NCI-H510A (cell line): ENCODE data around the gene MCTP1.
A peak's percentile ranks its signal among the peaks of the same experiment; 100 is the strongest.
"Not testable (repeated sequence)": the region's sequence is repeated elsewhere in the genome, so short reads cannot be mapped to it uniquely, and the experiment has no call there.

Experiments used
- DNase-seq: peaks from one replicate; lab custom pipeline; 2025; lab: John Stamatoyannopoulos, UW

Gene MCTP1

GRCh38 chr5:95251185-95251584 is 33.7 kb downstream of the MCTP1 start:
- no peak for DNase-seq

DNA sequence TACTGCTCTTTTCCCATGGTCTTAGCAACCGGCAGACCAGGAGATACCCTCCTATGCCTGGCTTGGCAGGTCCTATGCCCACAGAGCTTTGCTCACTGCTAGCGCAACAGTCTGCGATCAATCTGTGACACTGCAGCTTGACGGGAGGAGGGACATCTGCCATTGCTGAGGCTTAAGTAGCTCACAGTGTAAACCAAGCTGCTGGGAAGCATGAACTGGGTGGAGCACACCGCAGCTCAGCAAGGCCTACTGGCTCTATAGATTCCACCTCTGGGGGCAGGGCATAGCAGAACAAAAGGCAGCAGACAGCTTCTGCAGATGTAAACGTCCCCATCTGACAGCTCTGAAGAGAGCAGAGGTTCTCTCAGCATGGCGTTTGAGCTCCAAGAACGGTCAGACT is 40.4 kb downstream of the MCTP1 start:
- DNase-seq = peak; percentile 29

- DNase-seq = no peak
Measured at GRCh38 chr5:95241635-95242034, 43.3 kb downstream of the MCTP1 start.

GRCh38 chr5:95241161-95241560 is 43.7 kb downstream of the MCTP1 start:
- DNase-seq = no peak

- no peak for DNase-seq
Measured at GRCh38 chr5:95238560-95239325, 46.2 kb downstream of the MCTP1 start.

DNA sequence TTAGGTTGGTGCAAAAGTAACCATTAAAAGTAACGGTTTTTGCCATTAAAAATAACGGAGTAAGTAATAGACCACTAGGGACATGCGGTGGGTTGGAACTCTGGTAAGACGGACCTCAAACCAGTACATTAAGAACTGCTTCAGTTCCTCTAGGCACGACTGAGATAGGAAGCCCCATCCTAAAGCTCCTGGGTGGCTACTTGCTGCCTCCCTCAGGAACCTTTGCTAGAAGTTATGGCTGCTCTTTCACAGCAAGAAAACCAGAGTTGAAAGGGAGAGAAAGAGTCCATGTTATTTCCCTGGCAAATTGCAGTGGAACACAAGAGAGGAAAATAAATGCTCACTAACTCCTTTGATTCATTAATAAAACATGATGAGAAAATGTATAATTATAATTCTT is 47.6 kb downstream of the MCTP1 start:
- no peak for DNase-seq

- DNase-seq = no peak
Measured at GRCh38 chr5:95235439-95235982, 49.4 kb downstream of the MCTP1 start.

- DNase-seq = no peak
Measured at GRCh38 chr5:95229646-95230045, 55.2 kb downstream of the MCTP1 start.

- no peak for DNase-seq
Measured at GRCh38 chr5:95224701-95225459, 60.0 kb downstream of the MCTP1 start.

- no peak for DNase-seq
Measured at GRCh38 chr5:95223566-95224258, 61.2 kb downstream of the MCTP1 start.

DNA sequence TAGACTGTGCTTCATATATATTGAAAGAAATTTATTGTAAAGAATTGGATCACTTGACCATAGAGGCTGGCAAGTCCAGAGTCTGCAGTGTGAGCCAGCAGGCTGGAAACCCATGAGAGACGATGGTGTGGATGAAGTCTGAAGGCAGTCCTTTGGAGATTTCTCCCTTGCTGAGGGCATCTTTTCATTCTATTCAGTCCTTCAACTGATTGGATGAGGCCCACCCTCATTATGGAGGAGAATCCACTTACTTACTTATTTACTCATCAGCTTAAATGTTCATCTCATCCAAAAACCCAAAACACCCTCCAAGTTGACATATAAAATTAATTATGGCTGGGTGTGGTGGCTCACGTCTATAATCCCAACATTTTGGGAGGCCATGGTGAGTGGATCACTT is 62.1 kb downstream of the MCTP1 start:
- DNase-seq = no peak

DNA sequence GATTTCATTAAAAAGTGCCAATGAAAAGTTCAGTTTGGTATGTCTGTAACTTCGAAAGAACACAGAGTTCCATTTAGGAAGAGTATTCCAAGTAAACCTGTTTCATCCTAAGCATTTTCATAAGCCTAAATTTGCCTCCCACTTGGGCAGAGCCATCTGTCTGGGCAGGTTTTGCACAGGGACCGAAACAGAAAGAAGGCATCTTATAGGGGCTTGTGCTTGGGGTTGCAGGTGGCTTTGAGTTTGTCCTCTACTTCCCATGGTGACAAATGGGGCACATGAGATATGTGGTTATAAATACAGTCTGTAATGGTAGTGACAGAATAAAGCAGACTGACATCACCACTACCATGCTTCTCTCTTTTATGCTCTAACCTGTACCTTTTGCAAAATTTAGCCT is 63.7 kb downstream of the MCTP1 start:
- DNase-seq = no peak

- no peak for DNase-seq
Measured at GRCh38 chr5:95220381-95220780, 64.5 kb downstream of the MCTP1 start.

GRCh38 chr5:95219411-95219810 is 65.5 kb downstream of the MCTP1 start:
- no peak for DNase-seq

DNA sequence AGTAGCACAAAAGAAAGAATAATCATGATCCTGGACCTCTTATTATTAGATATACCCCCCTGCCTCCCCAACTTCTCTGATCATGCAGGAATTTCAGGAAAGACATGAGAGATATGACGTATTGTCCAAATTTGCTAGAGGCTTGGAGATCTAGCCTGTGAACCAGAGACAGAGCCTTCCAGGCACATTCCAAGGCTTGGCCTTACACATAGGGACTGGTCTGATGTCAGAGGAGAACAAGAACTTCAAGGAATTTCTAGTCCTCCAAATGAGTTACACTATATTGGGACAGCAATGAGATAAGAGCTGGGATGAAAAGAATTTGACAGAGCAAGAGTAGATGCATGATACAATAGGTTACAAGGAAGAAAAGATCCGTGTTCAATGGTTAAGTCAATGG is 67.0 kb downstream of the MCTP1 start:
- DNase-seq = no peak

- DNase-seq = no peak
Measured at GRCh38 chr5:95217351-95217750, 67.5 kb downstream of the MCTP1 start.

GRCh38 chr5:95216136-95216955 is 68.5 kb downstream of the MCTP1 start:
- DNase-seq = no peak

DNA sequence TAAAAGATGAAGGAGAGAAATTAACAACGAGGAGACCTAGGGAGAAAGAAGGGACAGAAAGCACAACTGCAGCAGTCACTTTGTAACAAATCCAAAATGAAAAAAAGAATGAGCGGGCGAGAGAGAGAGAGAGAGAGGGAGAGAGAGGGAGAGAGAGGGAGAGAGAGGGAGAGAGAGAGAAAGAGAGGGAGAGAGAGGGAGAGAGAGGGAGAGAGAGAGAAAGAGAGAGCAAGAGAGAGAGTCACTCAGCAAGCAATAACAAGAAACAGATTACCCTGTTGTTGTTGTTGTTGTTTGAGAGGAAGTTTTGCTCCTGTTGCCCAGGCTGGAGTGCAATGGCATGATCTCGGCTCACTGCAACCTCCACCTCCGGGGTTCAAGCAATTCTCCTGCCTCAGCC is 77.1 kb downstream of the MCTP1 start:
- DNase-seq = not testable (repeated sequence)

DNA sequence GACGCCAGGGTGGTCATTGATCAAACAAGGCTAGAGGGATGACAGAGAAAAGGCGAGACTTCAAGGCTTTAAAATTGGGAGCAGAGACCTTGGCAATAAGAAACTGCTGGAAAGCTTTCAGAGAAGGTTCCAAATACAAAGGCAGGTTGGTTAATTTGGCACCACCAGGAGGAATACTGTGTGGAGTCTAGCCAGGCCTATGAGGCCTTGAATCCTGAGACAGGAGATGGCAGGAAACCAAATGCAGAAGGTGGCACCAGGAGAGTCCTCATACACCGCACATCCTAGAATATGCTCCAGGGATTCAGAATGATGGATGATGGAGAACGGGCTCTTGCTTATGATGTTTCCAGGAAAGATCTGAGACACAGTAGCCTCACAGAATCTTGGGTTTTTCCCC is 90.0 kb downstream of the MCTP1 start:
- no peak for DNase-seq

GRCh38 chr5:95191330-95191729 is 93.6 kb downstream of the MCTP1 start:
- DNase-seq = no peak

- DNase-seq = no peak
Measured at GRCh38 chr5:95184924-95185323, 100.0 kb downstream of the MCTP1 start.

DNA sequence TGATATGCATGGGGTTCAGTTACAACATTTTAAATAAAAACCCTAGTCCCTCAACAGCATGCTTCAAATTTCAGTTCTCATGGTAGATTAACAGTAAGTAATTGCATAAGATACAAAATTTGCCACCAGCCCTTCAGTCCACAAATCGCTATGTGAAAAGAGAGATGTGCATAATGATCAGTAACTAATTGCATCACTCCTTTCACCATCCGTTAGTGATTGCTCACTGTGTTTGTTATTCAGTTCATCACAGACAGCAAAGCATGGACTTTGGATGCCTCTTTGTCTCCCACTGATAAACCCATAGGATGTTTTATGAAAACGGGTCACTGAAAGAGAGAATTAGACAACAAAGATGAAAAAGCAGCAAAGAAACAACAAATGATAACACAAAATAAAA is 103.2 kb downstream of the MCTP1 start:
- no peak for DNase-seq
